ENCODE data around the gene MS4A15.

DNA sequence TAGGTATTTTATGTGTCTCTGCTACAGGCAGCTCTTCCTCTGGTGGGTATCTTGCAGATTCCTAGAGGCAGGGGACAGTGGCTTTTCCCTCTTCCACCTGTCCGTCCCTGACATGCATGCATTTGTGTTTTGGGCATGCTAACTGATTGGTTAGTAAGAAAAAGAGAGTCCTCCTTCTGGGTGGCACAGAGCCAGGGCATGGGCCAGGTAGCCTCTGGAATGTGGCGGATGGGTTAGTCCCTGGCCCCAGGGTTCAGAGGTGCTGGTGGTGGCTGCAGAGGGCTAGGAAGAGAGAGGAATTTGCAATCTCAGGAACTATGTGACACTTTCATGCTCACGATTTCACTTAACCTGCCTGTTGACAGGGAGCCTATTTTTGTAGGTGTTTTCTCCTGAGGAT, 5.8 kb upstream of the MS4A15 start:
- TF ChIP-seq, protein P1, sequence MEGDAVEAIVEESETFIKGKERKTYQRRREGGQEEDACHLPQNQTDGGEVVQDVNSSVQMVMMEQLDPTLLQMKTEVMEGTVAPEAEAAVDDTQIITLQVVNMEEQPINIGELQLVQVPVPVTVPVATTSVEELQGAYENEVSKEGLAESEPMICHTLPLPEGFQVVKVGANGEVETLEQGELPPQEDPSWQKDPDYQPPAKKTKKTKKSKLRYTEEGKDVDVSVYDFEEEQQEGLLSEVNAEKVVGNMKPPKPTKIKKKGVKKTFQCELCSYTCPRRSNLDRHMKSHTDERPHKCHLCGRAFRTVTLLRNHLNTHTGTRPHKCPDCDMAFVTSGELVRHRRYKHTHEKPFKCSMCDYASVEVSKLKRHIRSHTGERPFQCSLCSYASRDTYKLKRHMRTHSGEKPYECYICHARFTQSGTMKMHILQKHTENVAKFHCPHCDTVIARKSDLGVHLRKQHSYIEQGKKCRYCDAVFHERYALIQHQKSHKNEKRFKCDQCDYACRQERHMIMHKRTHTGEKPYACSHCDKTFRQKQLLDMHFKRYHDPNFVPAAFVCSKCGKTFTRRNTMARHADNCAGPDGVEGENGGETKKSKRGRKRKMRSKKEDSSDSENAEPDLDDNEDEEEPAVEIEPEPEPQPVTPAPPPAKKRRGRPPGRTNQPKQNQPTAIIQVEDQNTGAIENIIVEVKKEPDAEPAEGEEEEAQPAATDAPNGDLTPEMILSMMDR (IDR thresholded peaks at IDR 0.05), result no peak
- no peak for TF ChIP-seq POLR2A (IDR thresholded peaks at IDR 0.05)

Measured in esophagus squamous epithelium (tissue), 4 donors.